ENCODE measurements around the gene STX19. TPM values are rescaled to one million over a fixed set of nuclear protein-coding genes. Genes with fewer than 3 reads are reported as not detected.

The STX19 gene
- total RNA-seq, 1 experiment from 2014 or later: not detected

- no peak overlapping the region for H3K9ac ChIP-seq (ENCODE audit: extremely low read depth, insufficient read length, low read length)
- H3K4me2 ChIP-seq (ENCODE audit: insufficient read depth, insufficient read length, low read length): no peak overlapping the region
- H3K79me1 ChIP-seq (ENCODE audit: insufficient read depth, low read depth, low read length, poor library complexity, severe bottlenecking): peaks cover 4% of the 10 kb centered on the region
- no peak for TF ChIP-seq CTCF (conservative IDR thresholded peaks at IDR 0.05)
- no CpG with 5 or more reads among the region's 1 CpG for WGBS (ENCODE audit: extremely low coverage, insufficient read length, low lambda C conversion rate)
- no peak overlapping the region for H3K18ac ChIP-seq (ENCODE audit: insufficient read length, low read depth, low read length)
- Mint-ChIP-seq H3K36me3 (ENCODE audit: insufficient read depth in 1 of 3, low read depth in 3 of 3) (peaks cover 8 to 15% (median 9%) of the 10 kb centered on the region in 3 experiments; a peak in 6 of 7 replicates), H3K27ac (no peak overlapping the region), H3K4me1 (peaks cover 5 to 8% of the 10 kb centered on the region in 2 experiments), H3K4me3 (no peak overlapping the region), H3K27me3 (ENCODE audit: low read depth) (no peaks in the 10 kb centered on the region), H3K9me3 (peaks cover 0 to 2% of the 10 kb centered on the region in 2 experiments; a peak in 1 of 5 replicates)
- H3K79me2 ChIP-seq (ENCODE audit: insufficient read depth, low read length): no peaks in the 10 kb centered on the region; the same call in 1 of the 2 replicates
- no peak overlapping the region for H2BK20ac ChIP-seq (ENCODE audit: low read depth, low read length, poor library complexity, severe bottlenecking)
- H3K4me1 ChIP-seq (ENCODE audit: insufficient read depth, low read length): no peaks in the 10 kb centered on the region; the same call in none of the 2 replicates
- H4K8ac ChIP-seq (replicated peaks; ENCODE audit: insufficient read length, low read depth, low read length): no peak overlapping the region
- no peak overlapping the region for H4K5ac ChIP-seq (ENCODE audit: insufficient read length, low read depth, low read length)
- no peak overlapping the region for H3K4ac ChIP-seq (ENCODE audit: low read depth, low read length)
- no peak overlapping the region for H4K91ac ChIP-seq (ENCODE audit: insufficient read length, low read depth, low read length)
- no peak overlapping the region for H2BK15ac ChIP-seq (ENCODE audit: low read depth, low read length)
- DNase-seq: no peak
- no peaks in the 10 kb centered on the region for H4K20me1 ChIP-seq (ENCODE audit: control insufficient read depth, insufficient read depth, insufficient read length)
- H3K9me3 ChIP-seq (ENCODE audit: control insufficient read depth, low read depth, low read length): no peaks in the 10 kb centered on the region
- peaks cover 8% of the 10 kb centered on the region for H3K23me2 ChIP-seq (ENCODE audit: insufficient read length, low read depth, low read length, poor library complexity, severe bottlenecking)
- H2BK12ac ChIP-seq (ENCODE audit: insufficient read length, low read depth, low read length): no peak overlapping the region
- no peak overlapping the region for H3K56ac ChIP-seq (ENCODE audit: insufficient read length, low read depth, low read length)
- no peak overlapping the region for H3K23ac ChIP-seq (ENCODE audit: insufficient read length, low read depth, low read length)
- no peak overlapping the region for H3T11ph ChIP-seq (ENCODE audit: low read length)
- no peak overlapping the region for H2AFZ ChIP-seq (ENCODE audit: low read length)
- no peak overlapping the region for H3K14ac ChIP-seq (ENCODE audit: insufficient read depth, low read length)
- no peak overlapping the region for H2AK5ac ChIP-seq (ENCODE audit: insufficient read length, low read length)
- no peak overlapping the region for H2BK5ac ChIP-seq (ENCODE audit: insufficient read length, low read length)
- H2BK120ac ChIP-seq (ENCODE audit: low read depth, low read length, poor library complexity, severe bottlenecking): no peak overlapping the region
- H3K27me3 ChIP-seq (ENCODE audit: insufficient read depth, low read length): no peaks in the 10 kb centered on the region
- H3K27ac ChIP-seq (ENCODE audit: insufficient read length, low read depth, low read length): no peak overlapping the region
Measured at GRCh38 chr3:94065819-94066480, 37.6 kb upstream of the STX19 start.
